Activated CD4-positive, alpha-beta T cell treated with anti-CD3 and anti-CD28 coated beads, Interleukin-2, Interleukin-6, amounts not matched to agents 100 ng/mL and 50 ng/mL, durations not matched to agents 16 hours and 8 hours (primary cell): ENCODE results near the gene KRT28.

Experiments
- DNase-seq: peaks from one replicate; pipeline ENCODE4 v3.0.0-alpha.2; 2020

Gene KRT28, protein sequence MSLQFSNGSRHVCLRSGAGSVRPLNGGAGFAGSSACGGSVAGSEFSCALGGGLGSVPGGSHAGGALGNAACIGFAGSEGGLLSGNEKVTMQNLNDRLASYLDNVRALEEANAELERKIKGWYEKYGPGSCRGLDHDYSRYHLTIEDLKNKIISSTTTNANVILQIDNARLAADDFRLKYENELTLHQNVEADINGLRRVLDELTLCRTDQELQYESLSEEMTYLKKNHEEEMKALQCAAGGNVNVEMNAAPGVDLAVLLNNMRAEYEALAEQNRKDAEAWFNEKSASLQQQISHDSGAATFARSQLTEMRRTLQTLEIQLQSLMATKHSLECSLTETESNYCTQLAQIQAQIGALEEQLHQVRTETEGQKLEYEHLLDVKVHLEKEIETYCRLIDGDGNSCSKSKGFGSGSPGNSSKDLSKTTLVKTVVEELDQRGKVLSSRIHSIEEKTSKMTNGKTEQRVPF

GRCh38 chr17:40799859-40800258 lies at the start of gene KRT28:
KRT28 (minus strand) TSS chr17:40799959; CDS start chr17:40799893, 66 bp downstream.
- no peak for DNase-seq

DNA sequence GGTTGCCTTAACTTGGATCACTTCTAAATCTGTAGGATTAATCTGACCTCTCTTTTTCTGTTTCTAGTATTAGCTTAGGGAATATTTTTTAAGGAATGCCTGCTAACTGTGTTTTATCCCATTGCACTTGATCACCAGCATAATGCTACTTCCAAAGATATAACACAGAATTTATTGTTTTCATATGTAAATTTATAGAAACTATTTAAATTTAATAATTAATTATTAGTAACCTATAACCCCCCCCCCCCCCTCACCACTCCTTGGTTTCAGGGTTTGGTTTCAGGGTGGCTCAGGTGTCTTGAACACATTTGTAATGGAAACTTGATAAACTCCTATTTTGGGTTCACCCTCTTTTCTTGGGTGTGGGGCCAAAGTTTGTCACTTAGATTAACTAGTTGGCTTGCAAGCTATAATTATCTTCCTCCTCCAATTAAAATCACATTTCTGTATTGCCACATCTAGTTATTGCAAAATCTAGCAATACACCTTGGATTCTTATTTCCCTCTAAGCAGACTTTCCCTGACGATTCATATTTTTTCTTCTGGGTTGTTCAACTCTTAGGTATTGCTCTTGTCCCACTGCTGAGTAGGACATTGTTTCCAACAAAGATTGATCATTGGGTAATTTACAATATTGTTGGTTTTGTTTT lies 49.0 kb upstream of the KRT28 start:
- no peak for DNase-seq

- no peak for DNase-seq
Observed at GRCh38 chr17:40846515-40847144, 46.9 kb upstream of the KRT28 start.

DNA sequence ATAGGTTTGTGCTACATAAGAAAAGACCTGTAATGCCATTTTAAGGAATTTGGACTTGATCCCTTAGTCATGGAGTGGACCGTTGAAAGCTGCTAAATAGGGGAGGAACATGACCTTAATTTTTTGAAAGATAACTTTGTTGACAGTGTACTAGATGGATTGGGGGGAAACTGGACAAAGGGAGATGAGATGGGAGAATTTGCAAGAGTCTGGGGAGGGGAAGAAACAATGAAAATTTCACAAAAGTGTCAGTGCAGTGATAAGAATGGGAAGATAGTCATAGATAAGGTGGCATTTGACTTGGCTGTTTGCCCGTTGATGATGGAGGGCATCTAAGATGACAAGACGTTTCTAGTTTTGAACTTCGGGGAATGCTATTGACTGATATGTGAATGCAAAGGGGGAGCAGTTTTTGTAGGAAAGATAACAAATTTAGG lies 44.9 kb upstream of the KRT28 start:
- DNase-seq: no peak

DNA sequence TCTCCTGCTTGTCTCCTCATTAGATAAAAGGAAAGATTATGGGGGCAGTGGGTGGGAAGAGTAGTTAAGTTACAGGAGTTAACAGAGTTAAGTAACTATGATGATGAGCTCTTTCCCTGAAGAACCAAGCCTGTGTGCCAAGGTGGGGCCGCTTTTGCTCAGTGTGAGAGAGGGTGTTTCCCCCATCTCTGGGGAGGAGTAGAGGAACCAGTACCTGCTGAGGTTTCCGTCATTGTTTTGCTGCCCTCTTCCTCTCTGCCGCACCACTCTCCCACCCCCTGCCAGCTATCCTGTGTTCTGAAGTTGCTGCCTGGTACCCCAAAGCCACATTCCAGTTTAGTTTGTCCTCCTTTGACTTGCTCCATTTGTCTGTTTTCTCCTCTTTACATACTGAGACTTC lies 43.5 kb upstream of the KRT28 start:
- no peak for DNase-seq

- DNase-seq: no peak
Observed at GRCh38 chr17:40841246-40841645, 41.5 kb upstream of the KRT28 start.

GRCh38 chr17:40839194-40839593 lies 39.4 kb upstream of the KRT28 start:
- DNase-seq: no peak

GRCh38 chr17:40836020-40836419 lies 36.3 kb upstream of the KRT28 start:
- DNase-seq: no peak

GRCh38 chr17:40833882-40834281 lies 34.1 kb upstream of the KRT28 start:
- DNase-seq: no peak

GRCh38 chr17:40832840-40833239 lies 33.1 kb upstream of the KRT28 start:
- no peak for DNase-seq

- no peak for DNase-seq
Observed at GRCh38 chr17:40830085-40830776, 30.5 kb upstream of the KRT28 start.

GRCh38 chr17:40828454-40829044 lies 28.8 kb upstream of the KRT28 start:
- DNase-seq: no peak

GRCh38 chr17:40827746-40828453 lies 28.1 kb upstream of the KRT28 start:
- peak; percentile 25 for DNase-seq

- no peak for DNase-seq
Observed at GRCh38 chr17:40825599-40825998, 25.8 kb upstream of the KRT28 start.

- no peak for DNase-seq
Observed at GRCh38 chr17:40824015-40824832, 24.5 kb upstream of the KRT28 start.

- no peak for DNase-seq
Observed at GRCh38 chr17:40822132-40822812, 22.5 kb upstream of the KRT28 start, which contains the start of gene KRT10. KRT10 (minus strand) TSS chr17:40822614; CDS start chr17:40822585, 29 bp downstream.

- no peak for DNase-seq
Observed at GRCh38 chr17:40821536-40821935, 21.8 kb upstream of the KRT28 start.

- peak; percentile 61 for DNase-seq
Observed at GRCh38 chr17:40820228-40820838, 20.6 kb upstream of the KRT28 start.

GRCh38 chr17:40819528-40820125 lies 19.9 kb upstream of the KRT28 start:
- no peak for DNase-seq
